WTC11 (cell line): ENCODE measurements around the gene STOX2. TPM values are rescaled to one million over a fixed set of nuclear protein-coding genes. Genes with fewer than 3 reads are reported as not detected.

Experiments used
- ATAC-seq: fragments of 200-7000 bp; cut with Tn5 transposase; 2 replicates; pipeline ENCODE4 v1.10.0; 2021; ENCODE audit warnings: mild to moderate bottlenecking, moderate library complexity
- CTCF ChIA-PET: fragments of 300-600 bp; sonication (Branson Sonifier 250); formaldehyde crosslinking; loops from one replicate; lab custom pipeline; 2021; ENCODE audit warnings: antibody characterized with exemption; lab: Charles Lee
- POLR2A ChIA-PET: fragments of 350-600 bp; sonication (Branson Sonifier 250); formaldehyde crosslinking; loops from one replicate; lab custom pipeline; 2021; ENCODE audit warnings: antibody characterized with exemption; lab: Charles Lee
- DNase-seq: peaks from one replicate; pipeline ENCODE4 v3.0.0; 2021; ENCODE audit warnings: low spot score
- H3K27ac Mint-ChIP-seq: 2 replicates; pipeline ENCODE4 v1.8.0; 2021; ENCODE audit warnings: mixed read lengths
- H3K27me3 Mint-ChIP-seq: 2 replicates; pipeline ENCODE4 v1.8.0; 2021; ENCODE audit warnings: low read depth, mild to moderate bottlenecking, moderate library complexity, mixed read lengths
- H3K36me3 Mint-ChIP-seq: 2 replicates; pipeline ENCODE4 v1.8.0; 2021; ENCODE audit warnings: mixed read lengths
- H3K4me1 Mint-ChIP-seq: 2 replicates; pipeline ENCODE4 v1.8.0; 2022; ENCODE audit warnings: mixed read lengths
- H3K4me3 Mint-ChIP-seq: 2 replicates; pipeline ENCODE4 v1.8.0; 2021; ENCODE audit warnings: mild to moderate bottlenecking, moderate library complexity, mixed read lengths
- H3K9me3 Mint-ChIP-seq: 2 replicates; pipeline ENCODE4 v1.8.0; 2021; ENCODE audit warnings: mixed read lengths
- AR ChIP-seq: fragments of 250-450 bp; sonication (Bioruptor Pico); IDR thresholded peaks from 2 replicates; pipeline ENCODE4 v1.9.0; 2021; ENCODE audit warnings: mild to moderate bottlenecking
- ATF1 ChIP-seq: sonication (generic); formaldehyde crosslinking; IDR thresholded peaks from 2 replicates; pipeline ENCODE4 v1.8.1; 2023; ENCODE audit warnings: mild to moderate bottlenecking, moderate library complexity, missing genetic modification reagents
- CREB1 ChIP-seq: sonication (generic); formaldehyde crosslinking; IDR thresholded peaks from 2 replicates; pipeline ENCODE4 v1.8.0; 2023; ENCODE audit warnings: mild to moderate bottlenecking, missing genetic modification reagents
- CREM ChIP-seq: sonication (generic); formaldehyde crosslinking; IDR thresholded peaks from 2 replicates; pipeline ENCODE4 v1.8.1; 2022; ENCODE audit warnings: mild to moderate bottlenecking, missing genetic modification reagents, moderate library complexity
- ESRRA ChIP-seq: sonication (generic); formaldehyde crosslinking; IDR thresholded peaks from 2 replicates; pipeline ENCODE4 v1.8.1; 2022; ENCODE audit warnings: mild to moderate bottlenecking, missing genetic modification reagents, borderline replicate concordance
- HMGXB4 ChIP-seq: sonication (generic); formaldehyde crosslinking; IDR thresholded peaks from 2 replicates; pipeline ENCODE4 v1.8.1; 2023; ENCODE audit warnings: mild to moderate bottlenecking, moderate library complexity, missing genetic modification reagents
- JAZF1 ChIP-seq: fragments of 250-450 bp; sonication (Bioruptor Pico); IDR thresholded peaks from 2 replicates; pipeline ENCODE4 v1.9.0; 2021; ENCODE audit warnings: moderate library complexity, mild to moderate bottlenecking, inconsistent platforms
- JUN ChIP-seq: sonication (generic); formaldehyde crosslinking; IDR thresholded peaks from 2 replicates; pipeline ENCODE4 v1.8.0; 2023; ENCODE audit warnings: mild to moderate bottlenecking, missing genetic modification reagents
- NR1H2 ChIP-seq: sonication (generic); formaldehyde crosslinking; IDR thresholded peaks from 2 replicates; pipeline ENCODE4 v1.9.0; 2021; ENCODE audit warnings: mild to moderate bottlenecking, moderate library complexity, missing genetic modification reagents
- PREB ChIP-seq: sonication (generic); formaldehyde crosslinking; IDR thresholded peaks from 2 replicates; pipeline ENCODE4 v1.8.1; 2022; ENCODE audit warnings: mild to moderate bottlenecking, missing genetic modification reagents, moderate library complexity, borderline replicate concordance
- RELA ChIP-seq: sonication (generic); formaldehyde crosslinking; IDR thresholded peaks from 2 replicates; pipeline ENCODE4 v1.8.1; 2022; ENCODE audit warnings: missing genetic modification reagents, mild to moderate bottlenecking, borderline replicate concordance
- SMAD3 ChIP-seq: sonication (generic); formaldehyde crosslinking; IDR thresholded peaks from 2 replicates; pipeline ENCODE4 v1.8.0; 2022; ENCODE audit warnings: missing genetic modification reagents, mild to moderate bottlenecking, borderline replicate concordance
- ZNF138 ChIP-seq: sonication (generic); formaldehyde crosslinking; conservative IDR thresholded peaks from 2 replicates; pipeline ENCODE4 v1.8.1; 2022; ENCODE audit warnings: mild to moderate bottlenecking, moderate library complexity, missing genetic modification reagents
- ZNF219 ChIP-seq: sonication (generic); formaldehyde crosslinking; IDR thresholded peaks from 2 replicates; pipeline ENCODE4 v1.8.0; 2023; ENCODE audit warnings: missing genetic modification reagents, mild to moderate bottlenecking, borderline replicate concordance
- total RNA-seq: library from RNA; stranded (reverse); gene quantifications from 3 replicates; pipeline ENCODE4 v1.2.3, GENCODE V29; 2021
- TF ChIP-seq, protein P1 (sequence below): sonication (generic); formaldehyde crosslinking; IDR thresholded peaks from 2 replicates; pipeline ENCODE4 v1.8.1; 2022; ENCODE audit warnings: low read depth, mild to moderate bottlenecking, moderate library complexity, missing genetic modification reagents, borderline replicate concordance
- TF ChIP-seq, protein P2 (sequence below): sonication (generic); formaldehyde crosslinking; IDR thresholded peaks from 2 replicates; pipeline ENCODE4 v1.8.1; 2023; ENCODE audit warnings: mild to moderate bottlenecking, missing genetic modification reagents, borderline replicate concordance
- TF ChIP-seq, protein P3 (sequence below): sonication (generic); formaldehyde crosslinking; conservative IDR thresholded peaks from 2 replicates; pipeline ENCODE4 v1.8.1; 2022; ENCODE audit warnings: mild to moderate bottlenecking, missing genetic modification reagents

STOX2 gene
- total RNA-seq, 1 experiment from 2014 or later, result 31.6 TPM

DNA sequence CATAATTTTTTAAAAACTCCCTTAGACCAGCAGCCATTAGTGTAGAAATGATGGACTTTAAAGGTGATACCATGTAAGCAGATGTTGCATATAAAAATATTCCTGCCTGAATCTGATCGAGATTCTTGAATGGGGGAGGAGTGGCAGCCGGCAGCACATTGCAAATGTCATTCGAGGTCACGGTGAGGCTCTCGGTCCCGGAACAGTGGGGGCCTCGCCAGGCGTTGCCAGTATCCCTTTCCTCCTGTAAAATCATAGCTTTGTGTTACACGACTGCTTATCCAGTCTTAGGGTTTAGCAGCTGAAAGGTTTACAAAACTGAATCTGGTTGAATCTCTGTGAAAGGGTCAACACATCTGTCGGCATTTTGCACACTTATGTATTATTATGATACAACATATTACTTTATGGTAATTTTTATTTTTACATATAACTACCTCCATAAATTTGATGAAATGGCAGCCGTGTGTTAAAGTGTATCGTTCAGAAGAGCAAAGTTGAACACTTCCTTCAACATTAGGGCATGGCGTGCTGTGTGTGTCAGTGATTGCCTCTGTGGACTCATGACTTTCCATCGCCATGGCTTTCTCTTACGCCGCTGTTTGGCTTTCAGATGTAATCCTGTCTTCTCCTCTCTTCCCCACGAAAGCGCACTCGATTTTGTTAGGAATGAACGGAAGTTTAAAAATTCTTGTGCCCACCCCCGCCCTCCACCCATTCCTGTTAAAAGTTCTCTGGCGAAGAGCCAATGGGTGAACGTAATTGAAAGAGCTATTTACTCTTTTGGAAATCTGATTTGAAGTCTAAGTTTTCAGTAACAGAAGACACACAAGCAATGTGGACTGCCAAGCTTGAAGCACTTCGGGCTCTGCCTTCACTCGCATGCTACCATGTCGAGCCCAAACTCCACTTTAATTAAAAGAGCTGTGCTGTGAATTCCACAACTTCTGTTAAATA lies 114.8 kb downstream of the STOX2 start (continued):
- TF ChIP-seq HMGXB4 (CRISPR knock-in tag) (no peak), ZNF138 (no peak), SMAD3 (CRISPR knock-in tag) (no peak), ATF1 (no peak), JUN (CRISPR knock-in tag) (no peak), AR (no peak), CREB1 (CRISPR knock-in tag) (no peak)
- TF ChIP-seq, protein P1, sequence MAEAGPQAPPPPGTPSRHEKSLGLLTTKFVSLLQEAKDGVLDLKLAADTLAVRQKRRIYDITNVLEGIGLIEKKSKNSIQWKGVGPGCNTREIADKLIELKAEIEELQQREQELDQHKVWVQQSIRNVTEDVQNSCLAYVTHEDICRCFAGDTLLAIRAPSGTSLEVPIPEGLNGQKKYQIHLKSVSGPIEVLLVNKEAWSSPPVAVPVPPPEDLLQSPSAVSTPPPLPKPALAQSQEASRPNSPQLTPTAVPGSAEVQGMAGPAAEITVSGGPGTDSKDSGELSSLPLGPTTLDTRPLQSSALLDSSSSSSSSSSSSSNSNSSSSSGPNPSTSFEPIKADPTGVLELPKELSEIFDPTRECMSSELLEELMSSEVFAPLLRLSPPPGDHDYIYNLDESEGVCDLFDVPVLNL, result no peak
- TF ChIP-seq, protein P2, sequence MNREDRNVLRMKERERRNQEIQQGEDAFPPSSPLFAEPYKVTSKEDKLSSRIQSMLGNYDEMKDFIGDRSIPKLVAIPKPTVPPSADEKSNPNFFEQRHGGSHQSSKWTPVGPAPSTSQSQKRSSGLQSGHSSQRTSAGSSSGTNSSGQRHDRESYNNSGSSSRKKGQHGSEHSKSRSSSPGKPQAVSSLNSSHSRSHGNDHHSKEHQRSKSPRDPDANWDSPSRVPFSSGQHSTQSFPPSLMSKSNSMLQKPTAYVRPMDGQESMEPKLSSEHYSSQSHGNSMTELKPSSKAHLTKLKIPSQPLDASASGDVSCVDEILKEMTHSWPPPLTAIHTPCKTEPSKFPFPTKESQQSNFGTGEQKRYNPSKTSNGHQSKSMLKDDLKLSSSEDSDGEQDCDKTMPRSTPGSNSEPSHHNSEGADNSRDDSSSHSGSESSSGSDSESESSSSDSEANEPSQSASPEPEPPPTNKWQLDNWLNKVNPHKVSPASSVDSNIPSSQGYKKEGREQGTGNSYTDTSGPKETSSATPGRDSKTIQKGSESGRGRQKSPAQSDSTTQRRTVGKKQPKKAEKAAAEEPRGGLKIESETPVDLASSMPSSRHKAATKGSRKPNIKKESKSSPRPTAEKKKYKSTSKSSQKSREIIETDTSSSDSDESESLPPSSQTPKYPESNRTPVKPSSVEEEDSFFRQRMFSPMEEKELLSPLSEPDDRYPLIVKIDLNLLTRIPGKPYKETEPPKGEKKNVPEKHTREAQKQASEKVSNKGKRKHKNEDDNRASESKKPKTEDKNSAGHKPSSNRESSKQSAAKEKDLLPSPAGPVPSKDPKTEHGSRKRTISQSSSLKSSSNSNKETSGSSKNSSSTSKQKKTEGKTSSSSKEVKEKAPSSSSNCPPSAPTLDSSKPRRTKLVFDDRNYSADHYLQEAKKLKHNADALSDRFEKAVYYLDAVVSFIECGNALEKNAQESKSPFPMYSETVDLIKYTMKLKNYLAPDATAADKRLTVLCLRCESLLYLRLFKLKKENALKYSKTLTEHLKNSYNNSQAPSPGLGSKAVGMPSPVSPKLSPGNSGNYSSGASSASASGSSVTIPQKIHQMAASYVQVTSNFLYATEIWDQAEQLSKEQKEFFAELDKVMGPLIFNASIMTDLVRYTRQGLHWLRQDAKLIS (CRISPR knock-in tag), result no peak

DNA sequence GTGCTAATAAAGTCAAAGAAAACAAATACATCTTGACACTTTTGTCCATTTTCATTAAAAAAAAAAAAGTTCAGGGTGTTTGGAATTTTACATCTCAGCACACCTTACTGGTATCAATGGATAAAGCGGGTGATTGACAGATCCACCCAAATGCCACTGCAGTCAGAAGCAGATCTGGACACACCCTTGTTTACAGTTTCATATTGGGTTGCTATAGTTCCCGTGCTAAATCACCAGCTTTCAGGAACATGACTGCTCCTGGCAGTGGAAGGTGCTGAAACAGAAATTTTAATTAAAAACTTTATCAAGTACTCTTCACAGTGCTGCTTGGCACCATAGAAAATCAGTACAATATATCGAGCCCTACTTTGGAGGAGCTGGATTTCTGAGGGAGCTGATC lies 116.3 kb downstream of the STOX2 start:
- POLR2A ChIA-PET, result no interaction called here
- Mint-ChIP-seq H3K27ac (no peak overlapping the region), H3K36me3 (peaks cover 9% of the 10 kb centered on the region)
- ATAC-seq, result no peak
- TF ChIP-seq NR1H2 (CRISPR knock-in tag) (no peak), RELA (no peak), CREM (CRISPR knock-in tag) (no peak), JAZF1 (CRISPR knock-in tag) (no peak), PREB (no peak), ZNF219 (CRISPR knock-in tag) (no peak), ESRRA (CRISPR knock-in tag) (no peak)
- TF ChIP-seq, protein P3, sequence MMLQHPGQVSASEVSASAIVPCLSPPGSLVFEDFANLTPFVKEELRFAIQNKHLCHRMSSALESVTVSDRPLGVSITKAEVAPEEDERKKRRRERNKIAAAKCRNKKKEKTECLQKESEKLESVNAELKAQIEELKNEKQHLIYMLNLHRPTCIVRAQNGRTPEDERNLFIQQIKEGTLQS, result no peak
- TF ChIP-seq, all 79 proteins: peak for 0
- Mint-ChIP-seq H3K4me3 (no peak overlapping the region), H3K9me3 (no peaks in the 10 kb centered on the region), H3K27me3 (no peaks in the 10 kb centered on the region), H3K4me1 (peaks cover 15% of the 10 kb centered on the region)
- CTCF ChIA-PET, result no interaction called here
- DNase-seq, result no peak
